ENCODE results near the gene HMGB3. TPM values are rescaled to one million over a fixed set of nuclear protein-coding genes. Genes with fewer than 3 reads are reported as not detected.
"Not testable (repeated sequence)": the region's sequence is repeated elsewhere in the genome, so short reads cannot be mapped to it uniquely, and the experiment has no call there.

The HMGB3 gene
- total RNA-seq, 1 experiment from 2014 or later: 251 TPM

- H3K9me3 ChIP-seq (ENCODE audit: control insufficient read depth, insufficient read depth, low read depth, low read length): no peaks in the 10 kb centered on the region
- in situ Hi-C loops (cut with HindIII; ENCODE audit: low pct_unique_long_range_greater_than_20kb, low sequenced_read_pairs): no loop called here
- ATAC-seq (no peak), DNase-seq (ENCODE audit: low read depth, low spot score) (no peak)
- ChIA-PET POLR2A (no interaction called here), CTCF (no interaction called here)
- H3K36me3 ChIP-seq (ENCODE audit: control insufficient read depth, insufficient read depth, low read length): no peaks in the 10 kb centered on the region
- H3K27ac ChIP-seq (ENCODE audit: low read length): no peak overlapping the region
- intact Hi-C loops (cut with micrococcal nuclease; ENCODE audit: unreplicated experiment): no loop called here
- no peak for TF ChIP-seq TCF7L2 (IDR thresholded peaks at IDR 0.05; ENCODE audit: low read depth, low read length)
- TF ChIP-seq SIN3A (IDR thresholded peaks at IDR 0.05; ENCODE audit: borderline replicate concordance, insufficient read depth, low read depth, low read length): no peak
- no peak for TF ChIP-seq REST (IDR thresholded peaks at IDR 0.05; ENCODE audit: insufficient read depth in 1 of 2, low read depth in 2 of 2, low read length in 1 of 2)
- TF ChIP-seq POLR2AphosphoS5 (IDR thresholded peaks at IDR 0.05; ENCODE audit: low read depth, low read length): no peak
- TF ChIP-seq CTCF (IDR thresholded peaks at IDR 0.05): no peak
- no peaks in the 10 kb centered on the region for H3K27me3 ChIP-seq (ENCODE audit: control insufficient read depth, insufficient read depth, low read length)
- no peaks in the 10 kb centered on the region for H3K4me1 ChIP-seq (ENCODE audit: control insufficient read depth, insufficient read depth, low read length)
- no peak overlapping the region for H3K4me3 ChIP-seq (ENCODE audit: low read depth in 2 of 2, low read length in 2 of 2)
- BruUV-seq (replicated peaks): no TSS peak
Measured at GRCh38 chrX:150959557-150959956, 23.6 kb upstream of the HMGB3 start.

- TF ChIP-seq CTCF (IDR thresholded peaks at IDR 0.05) (no peak), POLR2AphosphoS5 (IDR thresholded peaks at IDR 0.05; ENCODE audit: low read depth, low read length) (no peak), REST (IDR thresholded peaks at IDR 0.05; ENCODE audit: insufficient read depth in 1 of 2, low read depth in 2 of 2, low read length in 1 of 2) (no peak), SIN3A (IDR thresholded peaks at IDR 0.05; ENCODE audit: borderline replicate concordance, insufficient read depth, low read depth, low read length) (no peak), TCF7L2 (IDR thresholded peaks at IDR 0.05; ENCODE audit: low read depth, low read length) (no peak)
- Histone ChIP-seq H3K27ac (ENCODE audit: low read length) (no peak overlapping the region), H3K4me1 (ENCODE audit: control insufficient read depth, insufficient read depth, low read length) (peaks cover 2% of the 10 kb centered on the region), H3K4me3 (ENCODE audit: low read depth in 2 of 2, low read length in 2 of 2) (no peak overlapping the region), H3K36me3 (ENCODE audit: control insufficient read depth, insufficient read depth, low read length) (no peaks in the 10 kb centered on the region), H3K27me3 (ENCODE audit: control insufficient read depth, insufficient read depth, low read length) (no peaks in the 10 kb centered on the region), H3K9me3 (ENCODE audit: control insufficient read depth, insufficient read depth, low read depth, low read length) (no peaks in the 10 kb centered on the region)
- no peak for ATAC-seq
- no TSS peak for BruUV-seq (replicated peaks)
- ChIA-PET CTCF (no interaction called here), POLR2A (no interaction called here)
- DNase-seq (ENCODE audit: low read depth, low spot score): no peak
- intact Hi-C loops (cut with micrococcal nuclease; ENCODE audit: unreplicated experiment) (no loop called here), in situ Hi-C loops (cut with HindIII; ENCODE audit: low pct_unique_long_range_greater_than_20kb, low sequenced_read_pairs) (no loop called here)
Measured at GRCh38 chrX:150961631-150962030, 21.5 kb upstream of the HMGB3 start.

GRCh38 chrX:150964416-150964815, 18.7 kb upstream of the HMGB3 start:
- BruUV-seq (replicated peaks); H3K27ac ChIP-seq (ENCODE audit: low read length); ATAC-seq; H3K4me3 ChIP-seq (ENCODE audit: low read depth in 2 of 2, low read length in 2 of 2); in situ Hi-C loops (cut with HindIII; ENCODE audit: low pct_unique_long_range_greater_than_20kb, low sequenced_read_pairs); CTCF ChIA-PET; intact Hi-C loops (cut with micrococcal nuclease; ENCODE audit: unreplicated experiment); H3K4me1 ChIP-seq (ENCODE audit: control insufficient read depth, insufficient read depth, low read length); H3K27me3 ChIP-seq (ENCODE audit: control insufficient read depth, insufficient read depth, low read length); H3K9me3 ChIP-seq (ENCODE audit: control insufficient read depth, insufficient read depth, low read depth, low read length); H3K36me3 ChIP-seq (ENCODE audit: control insufficient read depth, insufficient read depth, low read length); DNase-seq (ENCODE audit: low read depth, low spot score): not testable (repeated sequence)
- POLR2A ChIA-PET: interaction anchor here (0.6 kb wide), 1 partner anchor 10 kb away, joined by 5 read pairs; no protein-coding TSS in a partner anchor
